ENCODE data around the gene ANKRD13D.

The ANKRD13D gene

GRCh38 chr11:67261946-67262681 is 27.0 kb upstream of the ANKRD13D start:
- TF ChIP-seq CTCF (conservative IDR thresholded peaks at IDR 0.05; ENCODE audit: low read length), result no peak
- H3K4me3 ChIP-seq (ENCODE audit: low read length), result no peak overlapping the region
- DNase-seq (ENCODE audit: low read depth), result no peak

- TF ChIP-seq CTCF (conservative IDR thresholded peaks at IDR 0.05; ENCODE audit: low read length), result peak; percentile 85
- peak; percentile 85 for DNase-seq (ENCODE audit: low read depth)
- no peak overlapping the region for H3K4me3 ChIP-seq (ENCODE audit: low read length)
Measured at GRCh38 chr11:67262731-67263675, 26.1 kb upstream of the ANKRD13D start.

DNA sequence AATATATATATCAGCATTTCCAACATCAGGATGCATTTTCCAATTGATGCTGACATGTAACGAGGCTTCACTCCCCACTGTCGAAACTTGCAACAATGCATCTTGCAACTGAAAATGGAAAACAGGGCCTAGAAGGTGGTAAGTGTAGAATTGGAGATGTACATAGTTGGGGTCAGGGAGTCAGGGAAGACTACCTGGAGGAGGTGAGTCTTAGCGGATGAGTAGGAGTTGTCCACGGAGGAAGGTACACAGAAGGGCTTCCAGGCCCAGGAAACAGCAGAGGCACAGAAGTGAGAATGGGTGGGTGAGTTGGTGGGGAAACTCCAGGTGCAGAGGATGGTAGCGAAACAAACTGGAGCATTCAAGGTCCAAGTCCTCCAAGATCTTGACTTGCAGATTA is 24.8 kb upstream of the ANKRD13D start:
- no peak overlapping the region for H3K4me3 ChIP-seq (ENCODE audit: low read length)
- DNase-seq (ENCODE audit: low read depth), result no peak
- no peak for TF ChIP-seq CTCF (conservative IDR thresholded peaks at IDR 0.05; ENCODE audit: low read length)

GRCh38 chr11:67264877-67265632 is 24.0 kb upstream of the ANKRD13D start:
- no peak for TF ChIP-seq CTCF (conservative IDR thresholded peaks at IDR 0.05; ENCODE audit: low read length)
- H3K4me3 ChIP-seq (ENCODE audit: low read length), result no peak overlapping the region
- no peak for DNase-seq (ENCODE audit: low read depth)

DNA sequence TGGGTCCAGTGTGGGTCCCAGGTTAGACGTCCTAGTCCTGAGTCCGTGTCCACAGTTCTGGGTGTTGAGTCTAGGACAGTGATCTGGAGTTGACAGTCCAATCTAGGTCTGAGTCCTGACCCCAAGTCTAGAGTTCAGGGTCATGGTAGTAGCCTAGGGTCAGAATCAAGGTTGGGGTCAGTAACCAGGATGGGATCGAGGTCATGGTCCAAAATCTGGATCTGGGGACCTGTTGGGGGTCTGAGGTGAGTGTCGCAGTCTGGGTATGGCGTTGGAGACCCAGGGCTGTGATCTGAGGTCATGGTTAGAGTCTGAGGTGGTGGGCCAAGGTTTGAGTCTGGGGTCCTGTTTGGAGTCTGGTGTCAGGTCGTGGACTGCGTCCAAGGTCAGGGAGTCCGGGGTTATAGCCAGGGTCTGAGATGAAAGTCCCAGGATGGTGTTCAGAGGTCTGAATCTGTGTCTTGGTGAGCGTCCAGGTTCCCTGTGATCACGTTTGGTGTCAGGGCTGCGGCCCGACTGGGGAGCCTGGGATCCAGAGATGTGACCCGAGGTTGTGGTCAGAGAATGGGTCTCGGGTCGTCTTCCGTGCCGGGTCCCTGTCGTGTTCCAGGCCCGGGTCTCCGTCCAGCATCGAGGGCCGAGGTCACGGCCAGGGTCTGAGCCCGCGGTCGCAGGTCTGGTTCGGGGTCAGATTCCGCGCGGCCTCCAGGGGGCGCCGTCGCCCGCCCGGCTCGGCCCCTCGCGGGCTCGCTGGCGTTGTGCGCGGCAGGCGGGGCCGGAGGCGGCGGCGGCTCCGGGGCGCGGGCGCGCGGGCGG is 23.3 kb upstream of the ANKRD13D start:
- peak; percentile 43 for DNase-seq (ENCODE audit: low read depth)
- TF ChIP-seq CTCF (conservative IDR thresholded peaks at IDR 0.05; ENCODE audit: low read length), result peak; percentile 49
- H3K4me3 ChIP-seq (ENCODE audit: low read length), result peak overlapping the region; percentile 46

- peak; percentile 41 for DNase-seq (ENCODE audit: low read depth)
- TF ChIP-seq CTCF (conservative IDR thresholded peaks at IDR 0.05; ENCODE audit: low read length), result no peak
- H3K4me3 ChIP-seq (ENCODE audit: low read length), result peak within 1 kb of the TSS; percentile 79
Measured at GRCh38 chr11:67266449-67267187, 22.5 kb upstream of the ANKRD13D start, which contains the start of gene GRK2. Gene GRK2, plus strand, starts transcription at chr11:67266473. Its CDS starts 227 bp downstream, at chr11:67266700.

All from AG10803 (cell line).